GM23248 (cell line): ENCODE measurements around the gene TMEM61.

Experiments used
- EZH2 ChIP-seq: fragments of 200-600 bp; sonication (generic); IDR thresholded peaks from 2 replicates; pipeline ENCODE4 v1.6.1; 2018; ENCODE audit warnings: antibody characterized with exemption, mild to moderate bottlenecking; ENCODE audit not compliant: insufficient read depth, poor library complexity, severe bottlenecking
- EZH2phosphoT487 ChIP-seq: fragments of 200-600 bp; sonication (generic); IDR thresholded peaks from 2 replicates; pipeline ENCODE4 v1.6.1; 2018; ENCODE audit warnings: antibody characterized with exemption, moderate library complexity, mild to moderate bottlenecking, low read depth; ENCODE audit not compliant: insufficient read depth

DNA sequence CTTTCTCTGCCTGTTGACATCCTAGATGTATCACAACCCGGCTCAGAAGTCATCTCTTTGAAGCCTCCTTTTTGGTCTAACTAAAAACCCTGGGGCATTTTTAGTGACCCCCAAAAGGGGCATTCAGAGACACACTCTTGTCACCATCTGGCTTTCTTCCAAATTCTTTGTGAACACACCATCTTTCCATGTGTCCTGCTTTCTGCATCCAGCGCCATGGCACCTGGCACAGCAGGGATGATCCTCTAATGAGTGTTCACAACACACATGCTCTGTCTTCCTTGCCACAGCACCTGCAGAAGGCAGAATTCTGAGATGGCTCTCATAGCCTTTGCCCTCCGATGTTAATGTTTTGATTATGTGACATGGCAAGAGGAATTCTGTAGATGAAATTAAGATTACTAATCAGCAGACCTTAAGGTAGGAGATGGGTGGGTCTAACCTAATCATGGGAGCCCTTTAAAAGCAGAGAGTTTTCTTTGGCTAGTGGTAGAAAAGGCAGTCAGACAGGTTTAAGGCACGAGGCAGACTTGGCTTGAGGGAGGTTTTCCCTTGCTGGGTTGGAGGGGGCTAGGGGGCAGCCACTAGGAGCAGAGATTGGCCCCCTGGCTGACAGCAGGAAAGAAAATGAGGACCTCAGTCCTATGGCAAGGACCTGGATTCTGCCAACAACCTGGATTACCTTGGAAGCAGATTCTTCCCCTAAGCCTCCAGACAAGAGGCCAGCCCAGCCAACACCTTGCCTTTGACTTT lies 4.9 kb upstream of the TMEM61 start:
- TF ChIP-seq EZH2 (no peak), EZH2phosphoT487 (no peak)
